Astrocyte (in vitro differentiated cells and primary cell): ENCODE results near the gene FGF2. TPM values are rescaled to one million over a fixed set of nuclear protein-coding genes. Genes with fewer than 3 reads are reported as not detected.

Experiments used
- DNase-seq: peaks from one replicate; pipeline ENCODE4 v3.0.0-alpha.2; 2010; ENCODE audit warnings: low read depth
- FAIRE-seq: peaks from 2 replicates; lab custom pipeline; 2011; peaks lifted over from hg19 to GRCh38; lab: Jason Lieb, UNC
- H2AFZ ChIP-seq: 2 replicates; pipeline ENCODE4 v1.6.0; 2012; ENCODE audit warnings: low read depth, low read length, inconsistent platforms
- H3K27ac ChIP-seq: 2 replicates; pipeline ENCODE4 v1.5.1; 2011; ENCODE audit warnings: low read depth, low read length, inconsistent platforms
- H3K27me3 ChIP-seq: 2 replicates; pipeline ENCODE4 v1.6.0; 2011; ENCODE audit warnings: low read length, inconsistent platforms; ENCODE audit not compliant: insufficient read depth
- H3K36me3 ChIP-seq: 2 replicates; pipeline ENCODE4 v1.5.1; 2011; ENCODE audit warnings: low read length, inconsistent platforms; ENCODE audit not compliant: insufficient read depth
- H3K4me1 ChIP-seq: 2 replicates; pipeline ENCODE4 v1.5.1; 2011; ENCODE audit warnings: low read length, inconsistent platforms; ENCODE audit not compliant: insufficient read depth
- H3K4me2 ChIP-seq: 2 replicates; pipeline ENCODE4 v1.6.0; 2012; ENCODE audit warnings: low read length, inconsistent platforms
- H3K4me3 ChIP-seq: 2 replicates; pipeline ENCODE4 v1.5.1; 2011; ENCODE audit warnings: low read depth, mild to moderate bottlenecking, low read length, inconsistent platforms; ENCODE audit not compliant: insufficient read depth
- H3K79me2 ChIP-seq: 2 replicates; pipeline ENCODE4 v1.6.0; 2012; ENCODE audit warnings: mild to moderate bottlenecking, low read length, inconsistent platforms; ENCODE audit not compliant: insufficient read depth
- H3K9ac ChIP-seq: 2 replicates; pipeline ENCODE4 v1.6.0; 2012; ENCODE audit warnings: mild to moderate bottlenecking, low read length, inconsistent platforms
- H3K9me3 ChIP-seq: 2 replicates; pipeline ENCODE4 v1.5.1; 2012; ENCODE audit warnings: low read depth, mild to moderate bottlenecking, low read length, inconsistent platforms; ENCODE audit not compliant: insufficient read depth
- H4K20me1 ChIP-seq: 2 replicates; pipeline ENCODE4 v1.6.0; 2012; ENCODE audit warnings: low read length, inconsistent platforms; ENCODE audit not compliant: insufficient read depth
- H3K27ac Mint-ChIP-seq: one replicate; pipeline ENCODE4 v1.8.0; 2021; ENCODE audit warnings: mild to moderate bottlenecking, mixed read lengths; ENCODE audit not compliant: unreplicated experiment
- H3K27me3 Mint-ChIP-seq: one replicate; pipeline ENCODE4 v1.8.0; 2021; ENCODE audit warnings: low read depth, mixed read lengths; ENCODE audit not compliant: unreplicated experiment
- H3K36me3 Mint-ChIP-seq: one replicate; pipeline ENCODE4 v1.8.0; 2021; ENCODE audit warnings: low read depth, mixed read lengths; ENCODE audit not compliant: unreplicated experiment
- H3K4me1 Mint-ChIP-seq: one replicate; pipeline ENCODE4 v1.8.0; 2021; ENCODE audit warnings: low read depth, mixed read lengths; ENCODE audit not compliant: unreplicated experiment
- H3K4me3 Mint-ChIP-seq: one replicate; pipeline ENCODE4 v1.8.0; 2021; ENCODE audit warnings: mild to moderate bottlenecking, moderate library complexity, mixed read lengths; ENCODE audit not compliant: unreplicated experiment
- H3K9me3 Mint-ChIP-seq: one replicate; pipeline ENCODE4 v1.8.0; 2021; ENCODE audit warnings: mild to moderate bottlenecking, mixed read lengths; ENCODE audit not compliant: unreplicated experiment
- CTCF ChIP-seq: IDR thresholded peaks from 2 replicates; pipeline ENCODE4 v1.5.1; 2011; ENCODE audit warnings: low read depth, mild to moderate bottlenecking, inconsistent platforms, low read length, moderate library complexity; ENCODE audit not compliant: insufficient read depth
- EZH2 ChIP-seq: IDR thresholded peaks from 2 replicates; pipeline ENCODE4 v1.6.1; 2012; ENCODE audit warnings: mild to moderate bottlenecking, low read length, inconsistent platforms; ENCODE audit not compliant: insufficient read depth
- total RNA-seq: library from RNA; stranded (reverse); gene quantifications from 2 replicates; pipeline ENCODE4 v1.2.1, GENCODE V29; 2021

Gene FGF2
- total RNA-seq, 1 donor from 2014 or later = 38.4 TPM

- no peaks in the 10 kb centered on the region for H3K27me3 Mint-ChIP-seq
- H3K27ac Mint-ChIP-seq = peak overlapping the region; percentile 34
- peaks cover 20% of the 10 kb centered on the region for H3K4me1 Mint-ChIP-seq
- no peaks in the 10 kb centered on the region for H3K9me3 Mint-ChIP-seq
- H3K4me3 ChIP-seq = no peak overlapping the region
- H3K4me2 ChIP-seq = peak overlapping the region; percentile 28
- no peaks in the 10 kb centered on the region for H3K9me3 ChIP-seq
- DNase-seq (no peak), FAIRE-seq (no peak)
- no peak for TF ChIP-seq EZH2
- no peak for TF ChIP-seq CTCF
- no peaks in the 10 kb centered on the region for H3K27me3 ChIP-seq
- H3K36me3 ChIP-seq = no peaks in the 10 kb centered on the region
- H3K4me3 Mint-ChIP-seq = no peak overlapping the region
- H3K27ac ChIP-seq = no peak overlapping the region
- H3K9ac ChIP-seq = no peak overlapping the region
- H3K79me2 ChIP-seq = no peaks in the 10 kb centered on the region
- no peaks in the 10 kb centered on the region for H3K36me3 Mint-ChIP-seq
- H3K4me1 ChIP-seq = peaks cover 17% of the 10 kb centered on the region
- H4K20me1 ChIP-seq = no peaks in the 10 kb centered on the region
- H2AFZ ChIP-seq = no peak overlapping the region
These were observed 86.4 kb downstream of the FGF2 start for GRCh38 chr4:122912810-122913575.

- Mint-ChIP-seq H3K4me1 (peaks cover 20% of the 10 kb centered on the region), H3K4me3 (no peak overlapping the region), H3K27me3 (no peaks in the 10 kb centered on the region), H3K36me3 (no peaks in the 10 kb centered on the region), H3K27ac (no peak overlapping the region), H3K9me3 (no peaks in the 10 kb centered on the region)
- H3K4me3 ChIP-seq = no peak overlapping the region
- H3K79me2 ChIP-seq = no peaks in the 10 kb centered on the region
- H3K36me3 ChIP-seq = no peaks in the 10 kb centered on the region
- FAIRE-seq (peak; percentile 76), DNase-seq (no peak)
- H3K4me2 ChIP-seq = peak overlapping the region; percentile 69
- no peaks in the 10 kb centered on the region for H3K27me3 ChIP-seq
- no peak overlapping the region for H2AFZ ChIP-seq
- no peak overlapping the region for H3K9ac ChIP-seq
- no peaks in the 10 kb centered on the region for H4K20me1 ChIP-seq
- TF ChIP-seq CTCF (peak; percentile 56), EZH2 (no peak)
- H3K4me1 ChIP-seq = peaks cover 17% of the 10 kb centered on the region
- peak overlapping the region; percentile 40 for H3K27ac ChIP-seq
- no peaks in the 10 kb centered on the region for H3K9me3 ChIP-seq
These were observed 87.8 kb downstream of the FGF2 start for GRCh38 chr4:122914292-122914904.

GRCh38 chr4:122914938-122915337, 88.3 kb downstream of the FGF2 start:
- H4K20me1 ChIP-seq = no peaks in the 10 kb centered on the region
- no peaks in the 10 kb centered on the region for H3K27me3 ChIP-seq
- Mint-ChIP-seq H3K36me3 (no peaks in the 10 kb centered on the region), H3K4me3 (no peak overlapping the region), H3K4me1 (peaks cover 20% of the 10 kb centered on the region), H3K27me3 (no peaks in the 10 kb centered on the region), H3K9me3 (no peaks in the 10 kb centered on the region), H3K27ac (no peak overlapping the region)
- no peaks in the 10 kb centered on the region for H3K9me3 ChIP-seq
- no peaks in the 10 kb centered on the region for H3K79me2 ChIP-seq
- FAIRE-seq = peak; percentile 75
- no peaks in the 10 kb centered on the region for H3K36me3 ChIP-seq
- peak overlapping the region; percentile 69 for H3K4me2 ChIP-seq
- no peak overlapping the region for H3K4me3 ChIP-seq
- TF ChIP-seq CTCF (no peak), EZH2 (no peak)
- H3K4me1 ChIP-seq = peaks cover 17% of the 10 kb centered on the region
- DNase-seq = peak; percentile 66
- H3K9ac ChIP-seq = no peak overlapping the region
- H3K27ac ChIP-seq = no peak overlapping the region
- no peak overlapping the region for H2AFZ ChIP-seq
